GM12878 (cell line): ENCODE measurements around the gene MAN2B2. TPM values are rescaled to one million over a fixed set of nuclear protein-coding genes. Genes with fewer than 3 reads are reported as not detected.

Experiments
- ATAC-seq: fragments of 200-7000 bp; cut with Tn5 transposase; 3 replicates; pipeline ENCODE4 v1.9.1; 2020; ENCODE audit warnings: mild to moderate bottlenecking, moderate library complexity
- BruUV-seq: library from RNA; stranded (reverse); fragments of 400-500 nt; replicated peaks from 2 replicates; lab custom pipeline; 2021; lab: Mats Ljungman, UMichigan
- CTCF ChIA-PET: fragments of 300-600 bp; sonication (Branson Sonifier 250); formaldehyde crosslinking; extraction: SDS; loops from one replicate; lab custom pipeline; 2021; ENCODE audit warnings: inconsistent platforms; lab: Yijun Ruan, JAX
- POLR2A ChIA-PET: fragments of 350-600 bp; formaldehyde crosslinking; extraction: SDS; loops from one replicate; lab custom pipeline; 2021; ENCODE audit warnings: inconsistent platforms; lab: Charles Lee
- RAD21 ChIA-PET: fragments of 300-600 bp; sonication (Branson Sonifier 250); formaldehyde crosslinking; loops from one replicate; lab custom pipeline; 2023; ENCODE audit warnings: antibody characterized with exemption; ENCODE audit not compliant: unreplicated experiment; lab: Charles Lee
- SMC1A ChIA-PET: fragments of 300-600 bp; sonication (Branson Sonifier 250); formaldehyde crosslinking; loops from one replicate; lab custom pipeline; 2023; ENCODE audit not compliant: unreplicated experiment, uncharacterized antibody; lab: Charles Lee
- DNase-seq: peaks from one replicate; pipeline ENCODE4 v3.0.0-alpha.2; 2011; ENCODE audit warnings: low read depth, low spot score
- FAIRE-seq: peaks from 3 replicates; lab custom pipeline; 2011; peaks lifted over from hg19 to GRCh38; lab: Jason Lieb, UNC
- H2AFZ ChIP-seq: 2 replicates; pipeline ENCODE4 v1.6.0; 2011; ENCODE audit warnings: low read depth, low read length, control low read depth; ENCODE audit not compliant: control insufficient read depth
- H3K27ac ChIP-seq: 2 replicates; pipeline ENCODE4 v1.5.1; 2011; ENCODE audit warnings: control low read depth; ENCODE audit not compliant: control insufficient read depth, insufficient read depth
- H3K27me3 ChIP-seq, 2 experiments: replicated peaks in 1 of 2; 2 replicates each; pipeline versions ENCODE4 v1.6.0 to v1.6.1; 2011; ENCODE audit warnings: low read length in 1 of 2; ENCODE audit not compliant: control insufficient read depth in 2 of 2, insufficient read depth in 2 of 2
- H3K36me3 ChIP-seq, 2 experiments: 2 replicates each; pipeline ENCODE4 v1.5.1; 2011; ENCODE audit warnings: low read length in 1 of 2; ENCODE audit not compliant: control insufficient read depth in 2 of 2, insufficient read depth in 2 of 2
- H3K4me1 ChIP-seq: 2 replicates; pipeline ENCODE4 v1.6.1; 2011; ENCODE audit warnings: mild to moderate bottlenecking, low read length, moderate library complexity, mixed read lengths; ENCODE audit not compliant: control insufficient read depth, insufficient read depth
- H3K4me2 ChIP-seq: 2 replicates; pipeline ENCODE4 v1.6.0; 2011; ENCODE audit warnings: control low read depth; ENCODE audit not compliant: control insufficient read depth, insufficient read depth
- H3K4me3 ChIP-seq: fragments of 200-600 bp; sonication (generic); 2 replicates; pipeline ENCODE4 v1.5.1; 2016
- H3K79me2 ChIP-seq: 2 replicates; pipeline ENCODE4 v1.6.0; 2011; ENCODE audit warnings: low read length; ENCODE audit not compliant: control insufficient read depth, insufficient read depth
- H3K9ac ChIP-seq: 2 replicates; pipeline ENCODE4 v1.8.0; 2011; ENCODE audit warnings: low read length, control low read depth, mixed read lengths; ENCODE audit not compliant: control insufficient read depth, insufficient read depth
- H3K9me3 ChIP-seq: replicated peaks from 3 replicates; pipeline ENCODE4 v1.5.1; 2011; ENCODE audit warnings: mild to moderate bottlenecking, low read length; ENCODE audit not compliant: control insufficient read depth, insufficient read depth
- H4K20me1 ChIP-seq: 2 replicates; pipeline ENCODE4 v1.6.0; 2011; ENCODE audit not compliant: control insufficient read depth, insufficient read depth
- BACH1 ChIP-seq: fragments of 450-650 bp; IDR thresholded peaks from 2 replicates; pipeline ENCODE4 v1.6.1; 2017; ENCODE audit warnings: mild to moderate bottlenecking, borderline replicate concordance
- BRCA1 ChIP-seq: IDR thresholded peaks from 2 replicates; pipeline ENCODE4 v1.6.1; 2011; ENCODE audit warnings: low read depth, low read length, improper control_type of control experiment
- CBFB ChIP-seq: IDR thresholded peaks from 2 replicates; pipeline ENCODE4 v1.6.1; 2016; ENCODE audit warnings: antibody characterized with exemption, low read depth
- CBX3 ChIP-seq: fragments of 200-600 bp; sonication (generic); IDR thresholded peaks from 2 replicates; pipeline ENCODE4 v1.6.1; 2016; ENCODE audit warnings: low read depth, borderline replicate concordance
- CEBPB ChIP-seq, 2 experiments: fragments of 150-350 bp in 1 of 2; IDR thresholded peaks; 2 replicates each; pipeline ENCODE4 v1.6.1; 2012 to 2014; ENCODE audit warnings: low read depth in 2 of 2, low read length in 2 of 2, borderline replicate concordance in 1 of 2, inconsistent platforms in 1 of 2
- GABPA ChIP-seq: IDR thresholded peaks from 2 replicates; pipeline ENCODE4 v1.6.1; 2014; ENCODE audit warnings: antibody characterized with exemption, low read depth, mild to moderate bottlenecking, inconsistent platforms
- LARP7 ChIP-seq: fragments of 450-650 bp; IDR thresholded peaks from 2 replicates; pipeline ENCODE4 v1.6.1; 2017; ENCODE audit warnings: mild to moderate bottlenecking
- RB1 ChIP-seq: fragments of 450-650 bp; formaldehyde crosslinking; IDR thresholded peaks from 2 replicates; pipeline ENCODE4 v1.6.1; 2017; ENCODE audit warnings: mild to moderate bottlenecking, borderline replicate concordance
- TARDBP ChIP-seq: IDR thresholded peaks from 2 replicates; pipeline ENCODE4 v1.6.1; 2016; ENCODE audit warnings: borderline replicate concordance
- ZNF687 ChIP-seq: fragments of 450-650 bp; IDR thresholded peaks from 2 replicates; pipeline ENCODE4 v1.6.1; 2017; ENCODE audit warnings: mild to moderate bottlenecking, moderate library complexity
- WGBS: methylation state at CpG from one replicate; pipeline ENCODE4 v1.1.6; 2016; ENCODE audit warnings: low lambda C conversion rate; ENCODE audit not compliant: insufficient replicate concordance, insufficient coverage; ENCODE audit errors: missing lambda C conversion rate; 5-methylcytosine and 5-hydroxymethylcytosine counted together
- in situ Hi-C: fragments of 300-500 bp; cut with MboI; formaldehyde crosslinking; loops from 9 replicates; pipeline ENCODE4 v1.14.3; 2018; ENCODE audit warnings: mixed read lengths
- intact Hi-C: fragments of 100-400 bp; cut with micrococcal nuclease; formaldehyde crosslinking; loops from one replicate; pipeline ENCODE4 v1.14.2; 2022; ENCODE audit not compliant: unreplicated experiment
- polyA plus RNA-seq, 11 experiments: library from polyadenylated mRNA; depleted of rRNA in 4 of 11; unstranded in 6 of 11; stranded (reverse) in 5 of 11; fragments of >200 nt; fragmentation: Nextera tagmentation in 4 of 11; fragmentation: Illumina TruSeq in 1 of 11; extraction: Ambion mirVana in 4 of 11; extraction: Trizol in 1 of 11; gene quantifications; 1 replicate in 1 of 11; 2 replicates in 10 of 11; pipeline versions ENCODE4 v1.2.1 to v1.2.3, GENCODE V29; 2011 to 2016; ENCODE audit warnings: inconsistent platforms in 2 of 11, missing spikeins in 2 of 11, low read depth in 1 of 11
- total RNA-seq, 4 experiments: library from RNA; depleted of rRNA in 3 of 4; stranded (reverse); fragments of >200 nt in 3 of 4; fragmentation: Illumina TruSeq in 1 of 4; extraction: Trizol in 1 of 4; gene quantifications; 2 replicates each; pipeline versions ENCODE4 v1.2.1 to v1.2.3, GENCODE V29; 2013 to 2021
- TF ChIP-seq, protein P1 (sequence below): fragments of 450-650 bp; IDR thresholded peaks from 2 replicates; pipeline ENCODE4 v1.6.1; 2018; ENCODE audit warnings: borderline replicate concordance, mild to moderate bottlenecking; ENCODE audit not compliant: partially characterized antibody

MAN2B2 gene
- total and polyA plus RNA-seq, 10 of the 15 experiments (the other 5 are each of a cell fraction or from before 2014, with no cell fraction given): 0.47 to 14.5 (median 7.0) TPM

- Histone ChIP-seq H2AFZ (no peak overlapping the region), H3K4me2 (no peak overlapping the region), H3K79me2 (no peaks in the 10 kb centered on the region), H3K27me3 (no peaks in the 10 kb centered on the region; a peak in 1 of 4 replicates), H3K27ac (no peak overlapping the region)
- no peak for FAIRE-seq
- in situ Hi-C loops: no loop called here
- WGBS: 73% methylated on average over 4 of the region's 4 CpGs
- TF ChIP-seq GABPA (no peak), BRCA1 (no peak), CBX3 (no peak), CEBPB (IDR thresholded peaks at IDR 0.05; ENCODE audit: borderline replicate concordance in 1 of 2, low read depth in 2 of 2, low read length in 2 of 2) (no peak), TARDBP (no peak), CBFB (no peak), ZNF687 (no peak), LARP7 (no peak), BACH1 (no peak), RB1 (no peak)
- TF ChIP-seq, protein P1, sequence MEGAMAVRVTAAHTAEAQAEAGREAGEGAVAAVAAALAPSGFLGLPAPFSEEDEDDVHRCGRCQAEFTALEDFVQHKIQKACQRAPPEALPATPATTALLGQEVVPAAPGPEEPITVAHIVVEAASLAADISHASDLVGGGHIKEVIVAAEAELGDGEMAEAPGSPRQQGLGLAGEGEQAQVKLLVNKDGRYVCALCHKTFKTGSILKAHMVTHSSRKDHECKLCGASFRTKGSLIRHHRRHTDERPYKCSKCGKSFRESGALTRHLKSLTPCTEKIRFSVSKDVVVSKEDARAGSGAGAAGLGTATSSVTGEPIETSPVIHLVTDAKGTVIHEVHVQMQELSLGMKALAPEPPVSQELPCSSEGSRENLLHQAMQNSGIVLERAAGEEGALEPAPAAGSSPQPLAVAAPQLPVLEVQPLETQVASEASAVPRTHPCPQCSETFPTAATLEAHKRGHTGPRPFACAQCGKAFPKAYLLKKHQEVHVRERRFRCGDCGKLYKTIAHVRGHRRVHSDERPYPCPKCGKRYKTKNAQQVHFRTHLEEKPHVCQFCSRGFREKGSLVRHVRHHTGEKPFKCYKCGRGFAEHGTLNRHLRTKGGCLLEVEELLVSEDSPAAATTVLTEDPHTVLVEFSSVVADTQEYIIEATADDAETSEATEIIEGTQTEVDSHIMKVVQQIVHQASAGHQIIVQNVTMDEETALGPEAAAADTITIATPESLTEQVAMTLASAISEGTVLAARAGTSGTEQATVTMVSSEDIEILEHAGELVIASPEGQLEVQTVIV: no peak
- TF ChIP-seq, all 136 proteins: peak for 0
- no peak overlapping the region for H3K9ac ChIP-seq
- no peak overlapping the region for H3K4me3 ChIP-seq
- intact Hi-C loops: no loop called here
- ChIA-PET POLR2A (no interaction called here), RAD21 (no interaction called here), CTCF (interaction anchor here (0.6 kb wide), 1 partner anchor 920 kb away, joined by 4 read pairs; no protein-coding TSS in a partner anchor), SMC1A (interaction anchor here (0.8 to 1.6 kb wide), 2 partner anchors 13 to 653 kb away, joined by 3 read pairs; no protein-coding TSS in a partner anchor)
- H3K9me3 ChIP-seq: no peaks in the 10 kb centered on the region
- DNase-seq: no peak
- H4K20me1 ChIP-seq: no peaks in the 10 kb centered on the region
- H3K4me1 ChIP-seq: no peaks in the 10 kb centered on the region
- no peaks in the 10 kb centered on the region for H3K36me3 ChIP-seq
- no TSS peak for BruUV-seq
- no peak for ATAC-seq
These were observed 57.1 kb downstream of the MAN2B2 start for GRCh38 chr4:6632125-6632524.
